IPS-15b (cell line): Measurements from ENCODE around the gene ATP10A.
"Not testable (repeated sequence)": the region's sequence is repeated elsewhere in the genome, so short reads cannot be mapped to it uniquely, and the experiment has no call there.

Source experiments
- H3K27me3 ChIP-seq: one replicate; pipeline ENCODE4 v1.6.1; 2013; ENCODE audit warnings: low read length; ENCODE audit not compliant: control insufficient read depth, insufficient read depth
- H3K36me3 ChIP-seq: one replicate; pipeline ENCODE4 v1.6.1; 2013; ENCODE audit warnings: low read length; ENCODE audit not compliant: control insufficient read depth, insufficient read depth
- H3K4me1 ChIP-seq: one replicate; pipeline ENCODE4 v1.6.1; 2013; ENCODE audit warnings: mild to moderate bottlenecking, low read length; ENCODE audit not compliant: control insufficient read depth, insufficient read depth
- H3K4me3 ChIP-seq: one replicate; pipeline ENCODE4 v1.5.1; 2013; ENCODE audit warnings: low read depth, low read length
- H3K9ac ChIP-seq: one replicate; pipeline ENCODE4 v1.6.1; 2013; ENCODE audit warnings: low read depth, mild to moderate bottlenecking, low read length
- H3K9me3 ChIP-seq: one replicate; pipeline ENCODE4 v1.6.1; 2013; ENCODE audit warnings: mild to moderate bottlenecking, low read length; ENCODE audit not compliant: control insufficient read depth, insufficient read depth

ATP10A gene

DNA sequence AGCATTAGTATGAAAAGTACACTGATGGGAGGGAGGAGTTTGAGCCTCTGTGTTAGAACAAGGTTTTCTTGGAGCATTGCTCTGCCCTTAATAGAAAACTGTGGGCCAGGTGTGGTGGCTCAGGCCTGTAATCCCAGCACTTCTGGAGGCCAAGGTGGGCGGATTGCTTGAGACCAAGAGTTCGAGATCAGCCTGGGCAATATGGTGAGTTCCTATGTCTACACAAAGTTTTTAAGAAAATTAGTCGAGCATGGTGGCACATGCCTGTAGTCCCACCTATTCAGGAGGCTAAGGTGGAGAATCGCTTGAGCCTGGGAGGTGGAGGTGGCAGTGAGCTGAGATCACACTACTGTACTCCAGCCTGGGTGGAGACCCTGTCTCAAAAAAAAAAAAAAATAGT is 103.7 kb downstream of the ATP10A start:
- H3K9me3 ChIP-seq, result no peaks in the 10 kb centered on the region
- no peak overlapping the region for H3K9ac ChIP-seq
- peaks cover 3% of the 10 kb centered on the region for H3K4me1 ChIP-seq
- H3K27me3 ChIP-seq, result no peaks in the 10 kb centered on the region
- H3K4me3 ChIP-seq, result no peak overlapping the region
- no peaks in the 10 kb centered on the region for H3K36me3 ChIP-seq

DNA sequence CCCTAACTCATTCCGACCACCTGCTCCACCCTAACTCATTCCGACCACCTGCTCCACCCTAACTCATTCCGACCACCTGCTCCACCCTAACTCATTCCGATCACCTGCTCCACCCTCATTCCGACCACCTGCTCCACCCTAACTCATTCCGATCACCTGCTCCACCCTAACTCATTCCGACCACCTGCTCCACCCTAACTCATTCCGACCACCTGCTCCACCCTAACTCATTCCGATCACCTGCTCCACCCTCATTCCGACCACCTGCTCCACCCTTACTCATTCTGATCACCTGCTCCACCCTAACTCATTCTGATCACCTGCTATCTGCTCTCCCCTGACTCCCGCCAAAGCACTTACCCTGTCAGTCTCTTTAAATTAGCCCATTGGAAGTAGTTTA is 104.5 kb downstream of the ATP10A start:
- not testable (repeated sequence) for H3K4me3 ChIP-seq, H3K27me3 ChIP-seq, H3K4me1 ChIP-seq, H3K9me3 ChIP-seq, H3K9ac ChIP-seq, H3K36me3 ChIP-seq

DNA sequence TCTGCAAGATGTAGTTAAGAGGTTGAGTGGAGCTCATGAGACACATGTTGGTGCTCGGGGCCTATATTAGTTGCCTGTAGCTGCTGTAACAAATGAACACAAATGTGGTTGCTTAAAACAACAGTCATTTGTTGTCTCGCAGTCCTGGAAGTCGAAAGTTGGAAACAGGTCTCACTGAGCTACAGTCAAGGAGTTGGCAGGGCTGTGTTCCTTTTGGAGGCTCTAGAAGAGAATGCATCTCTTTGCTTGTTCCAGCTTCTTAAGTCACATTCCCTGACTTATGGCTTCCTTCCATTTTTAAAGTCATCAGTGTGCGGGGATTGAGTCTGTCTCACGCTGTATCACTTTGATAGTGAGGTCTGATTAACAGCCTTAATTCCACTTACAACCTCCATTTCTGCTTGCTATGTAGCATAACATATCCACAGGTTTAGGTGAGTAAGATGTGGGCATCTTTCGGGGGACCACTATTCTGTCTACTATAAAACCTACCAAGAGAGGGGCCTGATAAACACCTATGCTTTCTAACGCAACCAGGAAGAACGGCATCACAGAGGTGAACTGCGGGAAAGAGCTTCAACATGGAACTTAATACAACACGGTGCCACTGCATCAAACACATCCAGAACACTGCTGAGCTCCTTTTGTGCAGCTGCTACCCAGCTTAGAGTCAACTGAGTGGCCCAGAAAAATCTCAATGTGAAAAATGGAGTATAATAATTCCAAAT is 119.4 kb downstream of the ATP10A start:
- Histone ChIP-seq H3K27me3 (no peaks in the 10 kb centered on the region), H3K4me3 (no peak overlapping the region), H3K9me3 (no peaks in the 10 kb centered on the region), H3K36me3 (no peaks in the 10 kb centered on the region), H3K9ac (no peak overlapping the region), H3K4me1 (no peaks in the 10 kb centered on the region)

DNA sequence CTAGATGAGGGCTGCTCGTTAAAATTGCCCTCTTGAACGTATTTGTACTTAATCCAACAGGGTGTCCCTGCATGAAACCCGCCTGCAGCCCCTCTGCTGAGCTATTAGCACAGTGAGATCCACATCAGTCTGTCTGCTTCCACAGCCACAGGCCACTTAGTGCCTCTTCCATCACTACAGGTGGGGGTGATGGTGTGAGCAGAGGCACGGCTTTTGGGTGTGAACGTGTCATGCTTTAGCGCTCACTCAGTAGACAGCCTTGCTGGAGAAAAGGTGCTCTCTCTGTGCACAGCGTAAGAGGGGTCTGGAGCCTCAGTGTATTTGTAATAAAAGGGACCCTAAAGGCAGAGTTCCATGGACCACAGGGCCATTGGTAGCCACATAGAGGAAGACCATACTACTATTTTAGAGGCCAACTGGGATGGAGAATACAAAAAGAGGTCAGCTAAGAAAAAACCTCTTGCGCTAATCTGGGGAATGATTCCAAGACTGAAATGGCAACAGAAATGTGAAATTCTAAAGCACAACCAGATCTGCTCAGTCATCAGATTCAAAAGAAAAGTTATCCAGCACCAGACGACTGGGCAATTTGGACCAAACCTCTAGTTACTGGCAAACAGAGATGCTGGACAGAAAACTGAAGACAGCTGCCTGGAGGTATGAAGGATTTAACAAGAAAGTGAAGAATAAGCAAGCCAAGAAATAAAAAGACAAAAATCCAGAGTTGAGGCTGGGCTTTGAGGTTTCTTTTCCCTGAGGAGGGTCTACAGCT is 120.2 kb downstream of the ATP10A start:
- H3K4me1 ChIP-seq, result no peaks in the 10 kb centered on the region
- H3K4me3 ChIP-seq, result no peak overlapping the region
- H3K9ac ChIP-seq, result no peak overlapping the region
- H3K27me3 ChIP-seq, result no peaks in the 10 kb centered on the region
- no peaks in the 10 kb centered on the region for H3K9me3 ChIP-seq
- no peaks in the 10 kb centered on the region for H3K36me3 ChIP-seq

DNA sequence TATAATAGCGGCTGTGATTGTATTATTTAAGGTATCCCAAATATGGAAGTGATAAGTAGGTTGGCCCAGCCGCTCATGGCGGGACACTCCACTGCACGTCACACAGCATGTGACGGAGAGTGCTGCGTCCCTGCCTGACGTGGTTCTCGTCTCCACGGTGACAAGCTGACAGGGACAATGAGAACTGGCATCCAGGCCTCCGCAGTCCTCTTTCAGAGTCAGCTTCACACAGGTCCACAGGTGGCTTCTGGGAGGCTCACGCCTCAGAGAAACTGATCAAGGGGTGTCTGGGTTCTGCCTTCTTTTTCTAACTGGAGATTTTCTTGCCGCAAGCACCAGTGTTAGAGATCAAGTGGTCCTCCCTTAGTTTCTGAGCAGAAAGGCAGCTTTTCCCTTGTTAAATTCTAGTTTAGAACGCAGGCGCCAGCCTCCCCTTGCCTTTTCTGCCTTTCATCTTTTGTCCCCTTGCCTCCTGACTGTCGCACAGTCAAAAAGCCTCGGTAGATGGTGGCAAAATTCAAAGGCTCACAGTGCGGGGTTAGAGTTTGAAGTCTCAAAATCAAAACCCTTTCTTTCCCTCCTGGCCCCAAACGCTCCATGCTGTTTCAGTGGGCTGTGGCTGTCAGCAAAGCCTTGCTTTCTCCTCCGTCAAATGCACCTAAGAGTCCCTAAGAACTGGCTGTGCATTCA is 120.9 kb downstream of the ATP10A start:
- Histone ChIP-seq H3K36me3 (no peaks in the 10 kb centered on the region), H3K9ac (no peak overlapping the region), H3K4me1 (no peaks in the 10 kb centered on the region), H3K9me3 (no peaks in the 10 kb centered on the region), H3K4me3 (no peak overlapping the region), H3K27me3 (no peaks in the 10 kb centered on the region)

DNA sequence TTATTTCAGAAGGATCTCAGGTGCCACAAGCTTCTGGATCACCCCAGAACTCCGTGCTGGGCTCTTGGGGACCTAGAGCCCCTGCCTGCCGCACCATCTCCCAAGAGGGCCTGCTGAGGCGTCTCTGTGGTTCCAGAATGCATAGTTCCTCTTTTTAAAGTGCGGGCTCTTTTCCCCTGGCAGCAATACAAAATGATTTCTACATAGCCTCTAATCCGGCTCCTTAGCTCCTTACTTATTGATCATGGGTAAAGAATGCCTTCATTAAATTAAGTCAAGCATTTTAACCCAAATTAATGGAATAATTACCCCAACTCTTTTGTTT is 121.9 kb downstream of the ATP10A start:
- Histone ChIP-seq H3K4me3 (no peak overlapping the region), H3K36me3 (no peaks in the 10 kb centered on the region), H3K9ac (no peak overlapping the region), H3K4me1 (no peaks in the 10 kb centered on the region), H3K9me3 (no peaks in the 10 kb centered on the region), H3K27me3 (no peaks in the 10 kb centered on the region)

DNA sequence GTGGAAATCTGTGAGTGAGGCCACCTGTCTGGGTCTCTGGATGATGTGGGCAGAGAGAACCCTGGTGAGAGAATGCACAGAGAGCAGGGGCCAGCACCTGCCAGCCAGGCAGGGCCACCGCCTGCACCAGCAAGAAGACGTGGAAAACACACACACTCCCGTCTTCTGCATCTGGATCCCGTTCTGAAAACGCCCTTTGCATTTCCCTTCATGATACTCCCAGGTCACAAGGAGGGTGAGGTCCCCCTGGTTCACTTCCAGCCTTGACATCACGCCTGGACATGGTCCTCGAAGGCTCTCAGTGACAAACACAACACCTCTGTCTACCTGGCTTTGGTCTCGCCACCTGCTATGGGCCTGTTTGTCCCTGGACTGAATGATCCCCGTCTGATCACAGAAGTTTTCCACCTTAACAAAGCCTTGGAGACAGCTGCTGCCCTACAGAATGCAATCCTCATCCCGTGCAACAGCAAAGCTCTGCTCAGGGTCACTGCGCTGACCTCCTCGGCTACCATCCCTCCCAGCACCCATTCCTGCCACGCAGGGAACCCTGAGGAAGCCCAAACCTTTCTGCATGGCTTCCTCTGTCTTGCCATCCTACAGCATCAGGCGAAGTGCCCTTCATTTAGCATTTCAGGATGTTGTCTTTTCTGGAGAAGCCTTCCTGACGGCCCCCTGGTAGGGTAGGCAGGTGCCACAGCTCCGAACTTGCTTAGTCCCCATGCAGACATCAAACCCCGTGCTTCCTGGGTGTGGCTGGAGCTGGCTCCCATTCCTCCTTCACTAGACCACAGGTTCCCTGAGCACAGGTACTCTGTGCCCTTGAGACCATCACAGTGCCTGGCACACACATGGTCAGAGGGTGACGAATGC is 122.5 kb downstream of the ATP10A start:
- Histone ChIP-seq H3K36me3 (no peaks in the 10 kb centered on the region), H3K9ac (no peak overlapping the region), H3K27me3 (no peaks in the 10 kb centered on the region), H3K9me3 (no peaks in the 10 kb centered on the region), H3K4me3 (no peak overlapping the region), H3K4me1 (no peaks in the 10 kb centered on the region)

- H3K9me3 ChIP-seq, result no peaks in the 10 kb centered on the region
- no peaks in the 10 kb centered on the region for H3K36me3 ChIP-seq
- no peaks in the 10 kb centered on the region for H3K27me3 ChIP-seq
- no peaks in the 10 kb centered on the region for H3K4me1 ChIP-seq
- H3K4me3 ChIP-seq, result no peak overlapping the region
- no peak overlapping the region for H3K9ac ChIP-seq
These were observed 123.4 kb downstream of the ATP10A start for GRCh38 chr15:25739687-25740121.

- no peak overlapping the region for H3K9ac ChIP-seq
- H3K36me3 ChIP-seq, result no peaks in the 10 kb centered on the region
- no peaks in the 10 kb centered on the region for H3K4me1 ChIP-seq
- H3K9me3 ChIP-seq, result no peaks in the 10 kb centered on the region
- no peaks in the 10 kb centered on the region for H3K27me3 ChIP-seq
- no peak overlapping the region for H3K4me3 ChIP-seq
These were observed 124.8 kb downstream of the ATP10A start for GRCh38 chr15:25738171-25738965.

DNA sequence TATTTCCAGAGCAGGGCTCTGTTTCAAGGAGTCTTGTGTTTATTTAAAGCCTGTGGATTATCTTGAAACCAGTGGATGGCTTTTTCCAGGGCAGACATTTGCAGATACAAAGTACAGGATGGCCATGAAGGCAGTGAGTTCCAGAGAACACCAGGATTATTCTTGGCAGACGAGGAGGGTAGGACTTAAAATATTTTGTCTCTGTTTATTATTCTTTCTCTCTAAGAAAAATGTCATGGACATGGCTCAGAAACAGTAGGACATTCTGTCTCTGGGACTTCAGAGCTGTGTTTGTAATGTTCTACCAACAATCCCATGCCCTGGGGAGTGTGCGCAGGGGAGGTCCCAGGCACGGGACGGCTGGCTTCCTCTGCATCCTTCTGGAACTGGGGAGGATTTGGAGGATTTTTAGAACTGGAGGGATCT is 125.9 kb downstream of the ATP10A start:
- Histone ChIP-seq H3K4me1 (no peaks in the 10 kb centered on the region), H3K27me3 (no peaks in the 10 kb centered on the region), H3K4me3 (no peak overlapping the region), H3K9me3 (no peaks in the 10 kb centered on the region), H3K9ac (no peak overlapping the region), H3K36me3 (no peaks in the 10 kb centered on the region)

GRCh38 chr15:25736461-25736860 is 126.7 kb downstream of the ATP10A start:
- H3K4me3 ChIP-seq, result no peak overlapping the region
- H3K36me3 ChIP-seq, result no peaks in the 10 kb centered on the region
- no peaks in the 10 kb centered on the region for H3K9me3 ChIP-seq
- no peaks in the 10 kb centered on the region for H3K4me1 ChIP-seq
- no peaks in the 10 kb centered on the region for H3K27me3 ChIP-seq
- H3K9ac ChIP-seq, result no peak overlapping the region
